GM10266 (cell line): ENCODE results near the gene PPP1R12C.

ENCODE experiments used
- DNase-seq: peaks from one replicate; pipeline ENCODE4 v3.0.0; 2012; ENCODE audit errors: extremely low spot score
- CTCF ChIP-seq: IDR thresholded peaks from 2 replicates; pipeline ENCODE4 v1.5.1; 2012; ENCODE audit warnings: mild to moderate bottlenecking, low read depth; ENCODE audit not compliant: control insufficient read depth, insufficient read depth; ENCODE audit errors: missing control alignments

Gene PPP1R12C

GRCh38 chr19:55042688-55043087 is 74.7 kb downstream of the PPP1R12C start:
- no peak for TF ChIP-seq CTCF
- no peak for DNase-seq

- TF ChIP-seq CTCF = no peak
- DNase-seq = no peak
Observed at GRCh38 chr19:55042344-55042678, 75.1 kb downstream of the PPP1R12C start.

GRCh38 chr19:55041627-55042343 is 75.7 kb downstream of the PPP1R12C start:
- DNase-seq = no peak

GRCh38 chr19:55041244-55041626 is 76.2 kb downstream of the PPP1R12C start:
- no peak for DNase-seq

More at GRCh38 chr19:55041627-55042343, 75.7 kb downstream of the PPP1R12C start:
- no peak for TF ChIP-seq CTCF

More at GRCh38 chr19:55041244-55041626, 76.2 kb downstream of the PPP1R12C start:
- TF ChIP-seq CTCF = no peak
